ENCODE results near the gene CDKL1.

GRCh38 chr14:50333014-50333509 is 63.6 kb downstream of the CDKL1 start:
- TF ChIP-seq CTCF (IDR thresholded peaks at IDR 0.05), result no peak
- TF ChIP-seq EZH2 (IDR thresholded peaks at IDR 0.05; ENCODE audit: borderline replicate concordance, insufficient read depth, low read depth, low read length, poor library complexity, severe bottlenecking), result no peak
